Stomach (tissue), 9 donors: ENCODE measurements around the gene DCLK3. TPM values are rescaled to one million over a fixed set of nuclear protein-coding genes. Genes with fewer than 3 reads are reported as not detected.
A peak's percentile ranks its signal among the peaks of the same experiment; 100 is the strongest.

ENCODE experiments used
- DNase-seq, 2 donors: peaks; one replicate each; pipeline versions ENCODE4 v3.0.0 to v3.0.0-alpha.2; 2013 to 2019
- H3K27ac ChIP-seq, 5 donors: fragments of 200-600 bp in 4 of 5; sonication (generic) in 4 of 5; one replicate each; pipeline ENCODE4 v1.5.1; 2013 to 2019; ENCODE audit warnings: mild to moderate bottlenecking in 1 of 5, moderate library complexity in 1 of 5
- H3K27me3 ChIP-seq, 3 donors: fragments of 200-600 bp; sonication (generic); one replicate each; pipeline ENCODE4 v1.5.1; 2017 to 2019; ENCODE audit warnings: mixed run types in 1 of 3
- H3K36me3 ChIP-seq, 4 donors: fragments of 200-600 bp; sonication (generic); 1 replicate in 3 of 4; 2 replicates in 1 of 4; pipeline ENCODE4 v1.5.1; 2016 to 2019
- H3K4me1 ChIP-seq, 4 donors: fragments of 200-600 bp; sonication (generic); one replicate each; pipeline ENCODE4 v1.5.1; 2016 to 2019
- H3K4me3 ChIP-seq, 4 donors: fragments of 200-600 bp; sonication (generic) in 3 of 4; one replicate each; pipeline ENCODE4 v1.5.1; 2016 to 2019; ENCODE audit warnings: mild to moderate bottlenecking in 1 of 4
- H3K9me3 ChIP-seq, 4 donors: fragments of 200-600 bp; sonication (generic); one replicate each; pipeline ENCODE4 v1.5.1; 2016 to 2019
- CTCF ChIP-seq, 7 experiments: fragments of 450-650 bp in 4 of 7; fragments of 200-600 bp in 3 of 7; sonication (generic) in 3 of 7; IDR thresholded peaks; one replicate each; pipeline ENCODE4 v1.5.1; 2016 to 2019; ENCODE audit warnings: antibody characterized with exemption in 7 of 7, control low read depth in 2 of 7, mild to moderate bottlenecking in 1 of 7
- EP300 ChIP-seq: sonication (generic); formaldehyde crosslinking; IDR thresholded peaks from one replicate; pipeline ENCODE4 v1.6.1; 2017; ENCODE audit warnings: antibody characterized with exemption
- POLR2A ChIP-seq, 4 donors: fragments of 450-650 bp; IDR thresholded peaks; one replicate each; pipeline ENCODE4 v1.6.1; 2016; ENCODE audit warnings: antibody characterized with exemption in 4 of 4, control low read depth in 2 of 4, mild to moderate bottlenecking in 1 of 4, moderate library complexity in 1 of 4
- POLR2AphosphoS5 ChIP-seq, 3 donors: sonication (generic); formaldehyde crosslinking; IDR thresholded peaks; one replicate each; pipeline ENCODE4 v1.6.1; 2016; ENCODE audit warnings: antibody characterized with exemption in 3 of 3
- WGBS, 5 donors: extraction: QIAGEN DNeasy Blood & Tissue Kit in 3 of 5; methylation state at CpG; one replicate each; pipeline versions ENCODE4 v1.1.5 to v1.1.7; 2013 to 2018; 5-methylcytosine and 5-hydroxymethylcytosine counted together
- intact Hi-C: fragments of 100-400 bp; cut with DNase I; formaldehyde crosslinking; loops from one replicate; pipeline ENCODE4 v1.15.1; 2023; ENCODE audit warnings: low total_unique reads
- polyA plus RNA-seq, 3 donors: library from polyadenylated mRNA; stranded (reverse); fragments of 200-250 nt; gene quantifications; one replicate each; pipeline ENCODE4 v1.2.3, GENCODE V29; 2013
- total RNA-seq, 5 donors: library from RNA; depleted of rRNA; stranded (reverse); fragments of >200 nt; gene quantifications; one replicate each; pipeline versions ENCODE4 v1.1.0 to v1.2.3, GENCODE V29; 2014 to 2016
- donor health status: healthy with polysubstance abuse.
- donor health status: Bipolar disorder and iron deficiency.
- donor health status: healthy.

The DCLK3 gene
- total and polyA plus RNA-seq, 8 donors = 0.45 to 0.92 TPM; not detected in 6

GRCh38 chr3:36784138-36784635, 19.8 kb upstream of the DCLK3 start:
- intact Hi-C loops = no loop called here
- peak in 1 of 2 donors; percentile 52 for DNase-seq
- H3K9me3 ChIP-seq = no peaks in the 10 kb centered on the region
- H3K36me3 ChIP-seq = no peaks in the 10 kb centered on the region
- H3K27me3 ChIP-seq = no peaks in the 10 kb centered on the region
- TF ChIP-seq CTCF (IDR thresholded peaks at IDR 0.05) = no peak
- TF ChIP-seq EP300 = no peak
- TF ChIP-seq POLR2AphosphoS5 (IDR thresholded peaks at IDR 0.05) = no peak
- TF ChIP-seq POLR2A (IDR thresholded peaks at IDR 0.05) = no peak
- no peak overlapping the region for H3K4me3 ChIP-seq
- 54 to 72% (median 69%) methylated on average over 3 of the region's 3 CpGs for WGBS, 5 donors
- no peaks in the 10 kb centered on the region for H3K4me1 ChIP-seq
- no peak overlapping the region for H3K27ac ChIP-seq

GRCh38 chr3:36777424-36778218, 13.3 kb upstream of the DCLK3 start:
- H3K27me3 ChIP-seq = peaks cover 0 to 3% (median 0%) of the 10 kb centered on the region in 3 donors
- H3K9me3 ChIP-seq = no peaks in the 10 kb centered on the region
- intact Hi-C loops = no loop called here
- TF ChIP-seq EP300 (no peak), POLR2AphosphoS5 (IDR thresholded peaks at IDR 0.05) (no peak), POLR2A (IDR thresholded peaks at IDR 0.05) (no peak), CTCF (IDR thresholded peaks at IDR 0.05) (no peak)
- no peaks in the 10 kb centered on the region for H3K36me3 ChIP-seq
- no peak overlapping the region for H3K4me3 ChIP-seq
- no peak overlapping the region for H3K27ac ChIP-seq
- DNase-seq = no peak
- H3K4me1 ChIP-seq = peaks cover 0 to 5% (median 0%) of the 10 kb centered on the region in 4 donors
- WGBS, 5 donors = 70 to 83% (median 77%) methylated on average over 2 of the region's 2 CpGs

- Histone ChIP-seq H3K9me3 (no peaks in the 10 kb centered on the region), H3K27me3 (peaks cover 0 to 6% (median 0%) of the 10 kb centered on the region in 3 donors), H3K4me1 (peaks cover 0 to 5% (median 0%) of the 10 kb centered on the region in 4 donors), H3K4me3 (no peak overlapping the region), H3K36me3 (no peaks in the 10 kb centered on the region), H3K27ac (no peak overlapping the region)
- intact Hi-C loops = no loop called here
- WGBS, 5 donors = 28 to 42% (median 36%) methylated on average over 2 of the region's 2 CpGs
- TF ChIP-seq CTCF (IDR thresholded peaks at IDR 0.05) (no peak), EP300 (no peak), POLR2AphosphoS5 (IDR thresholded peaks at IDR 0.05) (no peak), POLR2A (IDR thresholded peaks at IDR 0.05) (no peak)
- no peak for DNase-seq
These were observed 12.1 kb upstream of the DCLK3 start for GRCh38 chr3:36776436-36776835.

- peaks cover 0 to 5% (median 0%) of the 10 kb centered on the region in 4 donors for H3K4me1 ChIP-seq
- TF ChIP-seq EP300 = no peak
- no peak for TF ChIP-seq POLR2AphosphoS5 (IDR thresholded peaks at IDR 0.05)
- no peak for TF ChIP-seq POLR2A (IDR thresholded peaks at IDR 0.05)
- TF ChIP-seq CTCF (IDR thresholded peaks at IDR 0.05) = no peak
- no peak overlapping the region for H3K27ac ChIP-seq
- H3K4me3 ChIP-seq = no peak overlapping the region
- intact Hi-C loops = no loop called here
- peaks cover 0 to 6% (median 0%) of the 10 kb centered on the region in 3 donors for H3K27me3 ChIP-seq
- H3K36me3 ChIP-seq = no peaks in the 10 kb centered on the region
- no peaks in the 10 kb centered on the region for H3K9me3 ChIP-seq
- 61 to 75% (median 70%) methylated on average over 3 of the region's 3 CpGs for WGBS, 5 donors
- DNase-seq = peak in 1 of 2 donors; percentile 18
These were observed 9.7 kb upstream of the DCLK3 start for GRCh38 chr3:36774052-36774451.
